Measurements from ENCODE around the gene TMEM125. TPM values are rescaled to one million over a fixed set of nuclear protein-coding genes. Genes with fewer than 3 reads are reported as not detected.

The TMEM125 gene
- total and polyA plus RNA-seq, 2 of the 4 experiments (the other 2 are of a cell fraction), result under 0.01 to 0.03 TPM

- Histone ChIP-seq H4K5ac (ENCODE audit: low read depth, low read length) (no peak overlapping the region), H3K9me3 (ENCODE audit: control insufficient read depth, insufficient read depth, low read length) (no peaks in the 10 kb centered on the region), H3K9ac (ENCODE audit: low read depth, low read length) (no peak overlapping the region), H3K36me3 (ENCODE audit: control insufficient read depth, insufficient read depth, low read length) (no peaks in the 10 kb centered on the region), H2BK120ac (ENCODE audit: low read depth, low read length) (no peak overlapping the region), H3K4me2 (ENCODE audit: low read depth, low read length) (no peak overlapping the region), H2AFZ (replicated peaks; ENCODE audit: low read length, poor library complexity) (no peak overlapping the region), H4K20me1 (ENCODE audit: insufficient read depth, low read length) (no peaks in the 10 kb centered on the region), H3K79me1 (ENCODE audit: low read depth in 1 of 2, low read length in 2 of 2) (0 out of 4 replicates have a peak, but pooled peaks cover 0 to 5% of the 10 kb centered on the region in 2 experiments), H3K9me1 (ENCODE audit: insufficient read depth, low read length) (peaks cover 7% of the 10 kb centered on the region), H2BK15ac (ENCODE audit: low read depth, low read length) (no peak overlapping the region), H2AK5ac (ENCODE audit: low read depth, low read length) (no peak overlapping the region), H3K27me3 (ENCODE audit: control insufficient read depth, insufficient read depth, low read length) (no peaks in the 10 kb centered on the region), H3K56ac (ENCODE audit: extremely low read depth, insufficient read depth, low read length) (no peak overlapping the region), H2BK5ac (ENCODE audit: low read depth, low read length, poor library complexity, severe bottlenecking) (no peak overlapping the region), H2AK9ac (replicated peaks; ENCODE audit: low read depth, low read length, poor library complexity) (no peak overlapping the region), H3K27ac (ENCODE audit: insufficient read depth, low read length) (no peak overlapping the region), H3K4me1 (ENCODE audit: control insufficient read depth, insufficient read depth, low read length) (peaks cover 26% of the 10 kb centered on the region), H3K18ac (ENCODE audit: low read depth, low read length) (no peak overlapping the region), H3K23ac (ENCODE audit: low read depth, low read length) (no peak overlapping the region), H4K91ac (ENCODE audit: insufficient read depth, low read depth, low read length) (no peak overlapping the region), H4K8ac (ENCODE audit: low read depth in 2 of 2, low read length in 2 of 2) (no peak overlapping the region), H3K14ac (replicated peaks; ENCODE audit: low read depth, low read length) (no peak overlapping the region), H2BK20ac (ENCODE audit: low read depth, low read length) (no peak overlapping the region), H3K4me3 (ENCODE audit: insufficient read depth, low read depth, low read length) (no peak overlapping the region), H3K4ac (ENCODE audit: low read depth, low read length) (no peak overlapping the region)
- BruUV-seq (replicated peaks), result no TSS peak
- CTCF ChIA-PET, result no interaction called here
- no peak for TF ChIP-seq MAFK (IDR thresholded peaks at IDR 0.05; ENCODE audit: low read depth, low read length)
- TF ChIP-seq CTCF (conservative IDR thresholded peaks at IDR 0.05; ENCODE audit: low read depth, low read length), result no peak
- TF ChIP-seq POLR2A (IDR thresholded peaks at IDR 0.05; ENCODE audit: low read depth, low read length), result no peak
- no peak for TF ChIP-seq MAZ (IDR thresholded peaks at IDR 0.05; ENCODE audit: borderline replicate concordance, low read depth, low read length)
- TF ChIP-seq RCOR1 (IDR thresholded peaks at IDR 0.05; ENCODE audit: insufficient replicate concordance, low read length), result no peak
- TF ChIP-seq USF2 (IDR thresholded peaks at IDR 0.05; ENCODE audit: low read depth, low read length), result no peak
- TF ChIP-seq CEBPB (IDR thresholded peaks at IDR 0.05; ENCODE audit: low read depth, low read length), result no peak
- dilution Hi-C loops (cut with HindIII; ENCODE audit: low sequenced_read_pairs, unreplicated experiment) (no loop called here), intact Hi-C loops (cut with micrococcal nuclease) (no loop called here), in situ Hi-C loops (cut with MboI; ENCODE audit: low sequenced_read_pairs) (loop anchor here (10.0 kb wide), 1 partner anchor 121 kb away; the partner anchor contains the start of gene CDC20)
- DNase-seq, result no peak
- 95% methylated on average over 16 of the region's 17 CpGs; no CpG with 5 or more reads in 1 of the 2 experiments for WGBS, 2 experiments (ENCODE audit: extremely low coverage in 2 of 2, insufficient read length in 1 of 2)
- ATAC-seq (ENCODE audit: low read depth), result no peak
- POLR2A ChIA-PET (ENCODE audit: unreplicated experiment), result no interaction called here
Measured at GRCh38 chr1:43234267-43234666, 35.5 kb upstream of the TMEM125 start.

Measured in IMR-90 (cell line).